Pons (tissue), 1 donor: ENCODE data around the gene FHIT.

Source experiments
- DNase-seq: peaks from one replicate; pipeline ENCODE4 v3.0.0-alpha.2; 2016; ENCODE audit warnings: low spot score

FHIT gene

DNA sequence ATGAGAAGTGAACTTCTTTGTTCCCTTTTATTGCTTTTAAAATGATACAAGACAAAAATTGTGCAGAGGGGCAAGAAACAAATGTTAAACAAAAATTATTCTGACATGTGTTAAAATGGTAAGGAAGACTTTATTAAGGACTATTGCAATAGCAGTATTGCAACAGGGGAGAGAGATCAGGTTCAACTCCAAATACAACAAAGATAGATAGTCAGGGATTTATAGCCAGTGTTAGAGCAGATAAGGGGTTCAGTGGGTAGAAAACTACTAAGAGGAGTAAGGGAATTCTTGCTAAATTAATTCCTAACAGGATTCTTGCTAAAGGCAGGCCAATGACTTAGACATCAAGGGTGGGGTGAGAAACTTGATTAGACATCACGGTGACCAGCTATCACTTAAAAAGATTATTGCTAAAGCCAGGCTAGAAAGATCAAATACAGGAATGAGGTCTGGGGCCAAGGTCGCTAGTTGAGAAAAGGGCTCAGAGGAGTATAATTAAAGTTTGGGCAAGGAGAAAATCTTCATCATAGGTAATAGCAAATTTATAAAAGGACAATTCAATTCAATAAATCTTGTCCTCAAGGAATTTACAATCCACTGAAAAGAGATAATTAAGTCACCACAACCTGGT, 81.5 kb downstream of the FHIT start:
- no peak for DNase-seq

DNA sequence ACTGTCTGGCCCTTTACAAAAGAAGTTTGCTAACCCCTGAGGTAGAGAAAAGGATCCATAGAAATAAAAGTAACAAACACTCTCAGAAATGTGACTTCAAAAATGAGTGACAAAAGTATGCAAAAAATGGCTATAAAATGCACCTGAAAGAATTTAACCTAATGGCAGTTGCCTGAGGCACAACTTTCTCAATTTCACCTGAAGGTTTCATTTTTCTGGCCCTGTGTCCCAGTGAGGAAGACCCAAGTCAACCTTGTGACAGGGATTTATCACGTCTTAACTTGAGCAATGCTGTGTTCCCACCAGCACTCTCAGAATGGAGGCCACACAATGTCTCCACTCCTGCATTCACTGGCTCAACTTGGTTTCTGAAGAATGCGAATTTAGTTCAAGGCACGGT, 83.0 kb downstream of the FHIT start:
- DNase-seq, result no peak

DNA sequence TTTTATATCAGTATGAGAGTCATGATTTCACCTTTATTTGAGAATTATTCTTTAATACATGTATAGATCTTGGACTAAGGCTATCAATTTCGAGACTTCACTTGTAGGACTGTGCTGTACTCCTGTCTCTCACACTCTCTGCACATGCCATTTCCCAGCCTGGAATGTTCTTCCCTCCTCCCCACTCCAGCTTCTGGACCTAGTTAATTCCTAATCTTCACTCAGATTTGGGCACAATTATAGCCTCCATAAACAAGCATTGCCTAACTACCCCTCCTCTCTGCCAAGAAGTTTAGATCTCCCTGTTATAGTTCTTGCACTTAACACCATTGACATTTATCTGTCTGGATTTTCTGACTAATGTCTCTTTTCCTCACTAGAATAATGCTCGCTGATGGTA, 88.3 kb downstream of the FHIT start:
- DNase-seq, result no peak

- DNase-seq, result no peak
Measured at GRCh38 chr3:61158667-61159066, 92.6 kb downstream of the FHIT start.

GRCh38 chr3:61158216-61158615, 93.0 kb downstream of the FHIT start:
- DNase-seq, result no peak

DNA sequence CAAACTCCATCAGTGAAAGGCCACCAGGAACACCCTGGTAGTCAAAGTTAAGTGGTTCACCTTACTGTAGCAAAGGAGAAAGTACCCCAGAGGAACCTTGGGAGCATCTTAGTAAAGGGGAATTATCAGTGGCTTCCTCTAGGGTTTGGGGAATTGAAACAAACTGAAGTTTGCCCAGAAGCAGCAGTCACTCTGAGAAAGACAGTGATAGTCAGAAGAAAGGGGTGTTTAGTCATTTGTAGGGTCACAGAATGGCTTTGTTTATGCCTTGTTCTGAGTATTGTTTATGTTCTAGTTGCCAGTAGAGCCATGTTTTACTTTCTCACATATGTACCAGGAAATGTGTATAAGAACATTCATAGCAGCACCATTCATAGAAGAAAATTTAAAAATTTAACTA, 93.8 kb downstream of the FHIT start:
- DNase-seq, result peak; percentile 12

GRCh38 chr3:61155701-61156292, 95.5 kb downstream of the FHIT start:
- no peak for DNase-seq

DNA sequence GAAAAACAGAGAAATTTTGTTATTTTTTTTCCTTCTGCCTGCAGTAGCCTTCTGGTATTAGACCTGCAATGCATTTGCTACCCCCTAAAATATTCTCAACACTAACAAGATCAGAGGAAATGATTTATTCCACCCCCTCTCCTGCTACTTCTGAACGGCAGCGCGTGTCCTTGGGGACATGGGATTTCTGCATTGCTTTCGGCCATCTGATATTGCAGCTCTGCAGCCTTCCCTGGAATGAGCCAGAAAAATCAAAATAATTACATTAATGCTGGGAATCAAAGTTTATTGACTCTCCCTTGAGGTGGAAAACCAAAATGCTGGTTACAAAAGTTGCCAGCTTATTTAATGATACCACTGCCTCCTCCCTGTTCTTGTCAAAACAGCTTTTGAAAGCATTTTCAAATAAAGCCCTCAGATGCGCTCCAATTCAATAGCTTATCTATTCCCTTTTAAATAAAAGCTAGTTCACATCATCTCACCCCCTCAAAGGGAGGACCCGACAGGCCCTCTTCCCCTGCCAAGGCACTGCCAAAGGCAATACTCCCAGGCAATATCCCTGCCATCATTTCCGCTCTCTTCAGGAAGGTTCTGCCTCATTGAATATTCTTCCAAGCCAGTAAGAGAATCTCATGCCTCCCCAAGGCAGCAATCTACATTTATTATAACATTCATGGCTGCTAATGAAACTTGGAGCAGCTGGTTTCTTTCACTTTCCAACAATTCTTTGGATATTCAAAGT, 96.6 kb downstream of the FHIT start:
- DNase-seq, result no peak

DNA sequence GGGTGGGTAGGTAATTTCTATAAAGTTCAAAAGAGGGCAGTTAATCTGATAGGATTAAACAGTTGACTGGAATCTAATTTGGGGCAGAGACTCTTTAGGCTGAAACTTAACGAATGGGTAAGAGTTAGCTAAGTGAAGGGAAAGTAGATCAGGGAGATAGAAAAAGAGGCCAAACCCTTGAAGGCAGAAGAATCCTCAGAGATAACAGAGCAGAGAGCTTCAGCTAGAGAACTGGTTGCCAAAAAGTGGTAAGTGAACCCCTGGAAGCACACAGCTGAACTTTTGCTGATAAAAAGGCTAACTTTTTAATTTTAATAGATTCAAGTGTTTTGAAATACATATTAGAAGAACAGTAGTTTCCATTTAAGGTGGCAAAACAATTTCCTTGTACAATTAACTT, 99.2 kb downstream of the FHIT start:
- no peak for DNase-seq

GRCh38 chr3:61149236-61149635, 102.0 kb downstream of the FHIT start:
- DNase-seq, result no peak

DNA sequence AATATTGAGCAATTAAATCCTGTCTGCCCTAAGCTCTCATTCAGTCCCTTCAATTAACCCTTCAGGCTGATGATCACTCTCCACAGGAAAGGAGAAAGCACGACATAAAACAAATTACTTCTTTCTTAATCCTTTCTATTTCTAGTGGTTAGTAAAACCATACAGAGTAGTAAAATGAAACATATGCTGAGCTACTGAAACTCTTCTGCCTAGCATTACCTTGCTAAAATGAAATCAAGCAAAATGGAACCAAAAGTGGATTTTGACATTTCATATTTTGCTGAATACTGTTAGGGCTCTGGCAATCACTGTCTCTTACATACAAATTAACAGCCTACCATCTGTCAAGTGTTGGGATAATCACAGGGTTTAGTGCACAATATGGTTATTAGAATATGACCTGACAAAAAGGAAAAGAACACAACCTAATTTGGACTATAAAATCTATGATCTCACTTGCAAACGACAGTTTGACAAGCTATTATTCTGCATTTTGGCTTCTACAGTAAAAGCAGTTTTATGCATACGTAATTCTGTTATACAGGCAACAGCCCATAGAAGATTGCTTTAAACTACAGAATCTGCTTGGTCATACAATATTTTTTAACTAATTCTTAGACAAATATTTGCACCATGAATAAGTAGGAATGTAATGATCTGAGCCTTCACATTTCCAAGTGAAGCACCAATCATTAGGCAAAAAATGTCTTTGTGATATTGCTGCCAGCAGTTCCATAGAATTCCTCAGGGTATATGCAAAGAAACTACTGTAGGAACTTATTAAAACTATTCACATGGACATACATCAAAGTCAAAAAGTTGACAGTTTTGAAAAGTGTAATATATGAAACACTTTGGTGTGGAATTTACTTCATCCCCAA, 105.0 kb downstream of the FHIT start:
- no peak for DNase-seq

GRCh38 chr3:61141697-61142096, 109.6 kb downstream of the FHIT start:
- no peak for DNase-seq

DNA sequence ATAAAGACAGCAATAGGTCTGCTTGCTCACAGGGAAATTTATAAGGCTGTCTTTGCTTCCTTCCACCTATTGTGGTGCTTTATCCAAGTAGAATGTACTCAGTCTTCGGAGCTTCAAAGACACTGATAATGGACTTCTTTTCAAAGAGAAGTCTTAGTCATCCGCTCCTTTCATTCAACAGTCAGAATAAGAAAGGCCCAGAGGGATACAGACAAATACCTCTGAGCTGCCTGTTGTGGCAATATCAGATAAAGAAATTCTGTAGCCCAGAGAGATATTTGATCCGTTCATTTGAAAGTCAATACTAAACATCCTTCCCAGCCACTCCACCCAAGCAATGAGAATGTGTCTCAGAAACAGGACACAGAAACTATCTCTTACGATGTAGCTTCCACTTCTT, 110.0 kb downstream of the FHIT start:
- DNase-seq, result no peak

GRCh38 chr3:61139686-61140085, 111.6 kb downstream of the FHIT start:
- DNase-seq, result no peak

GRCh38 chr3:61138401-61138800, 112.9 kb downstream of the FHIT start:
- DNase-seq, result no peak

DNA sequence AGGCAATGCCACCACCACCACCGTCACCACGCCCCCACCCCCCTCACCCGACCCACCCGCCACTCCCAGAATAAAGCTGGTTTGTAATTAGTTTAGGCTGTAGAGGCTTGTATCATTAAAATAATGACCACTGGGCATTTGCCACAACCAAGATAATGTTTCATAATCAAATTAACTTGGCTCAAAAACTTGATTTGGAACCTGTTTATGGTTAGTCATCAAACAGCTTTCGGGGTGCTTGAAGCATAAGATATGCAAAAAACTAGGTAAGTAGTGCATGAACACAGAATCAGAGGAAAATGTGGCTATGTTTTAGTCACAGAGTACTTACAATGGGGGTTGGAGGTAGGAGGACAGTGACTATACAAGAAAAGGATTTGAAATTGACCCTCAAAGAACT, 115.1 kb downstream of the FHIT start:
- no peak for DNase-seq

DNA sequence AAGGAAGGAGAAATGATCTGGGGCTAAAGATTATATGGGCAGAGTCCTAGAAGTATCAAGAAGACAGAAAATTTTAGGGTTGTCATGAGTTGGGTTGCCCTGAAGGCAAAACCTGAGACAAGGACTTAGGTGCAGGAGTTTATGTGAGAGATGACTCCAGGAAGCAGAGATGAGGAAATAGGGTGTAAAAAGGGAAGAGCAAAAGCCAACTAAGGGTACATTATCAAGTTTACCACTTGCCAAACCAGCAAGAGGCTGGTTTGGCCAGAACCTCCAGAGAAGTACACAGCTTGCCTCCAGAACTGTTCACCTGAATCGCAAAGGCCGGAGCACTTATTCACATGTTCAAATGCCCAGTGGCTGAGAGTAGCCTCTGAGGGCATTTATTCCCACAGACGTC, 116.7 kb downstream of the FHIT start:
- DNase-seq, result no peak

GRCh38 chr3:61132062-61132461, 119.2 kb downstream of the FHIT start:
- no peak for DNase-seq

- DNase-seq, result no peak
Measured at GRCh38 chr3:61118830-61119229, 132.4 kb downstream of the FHIT start.

DNA sequence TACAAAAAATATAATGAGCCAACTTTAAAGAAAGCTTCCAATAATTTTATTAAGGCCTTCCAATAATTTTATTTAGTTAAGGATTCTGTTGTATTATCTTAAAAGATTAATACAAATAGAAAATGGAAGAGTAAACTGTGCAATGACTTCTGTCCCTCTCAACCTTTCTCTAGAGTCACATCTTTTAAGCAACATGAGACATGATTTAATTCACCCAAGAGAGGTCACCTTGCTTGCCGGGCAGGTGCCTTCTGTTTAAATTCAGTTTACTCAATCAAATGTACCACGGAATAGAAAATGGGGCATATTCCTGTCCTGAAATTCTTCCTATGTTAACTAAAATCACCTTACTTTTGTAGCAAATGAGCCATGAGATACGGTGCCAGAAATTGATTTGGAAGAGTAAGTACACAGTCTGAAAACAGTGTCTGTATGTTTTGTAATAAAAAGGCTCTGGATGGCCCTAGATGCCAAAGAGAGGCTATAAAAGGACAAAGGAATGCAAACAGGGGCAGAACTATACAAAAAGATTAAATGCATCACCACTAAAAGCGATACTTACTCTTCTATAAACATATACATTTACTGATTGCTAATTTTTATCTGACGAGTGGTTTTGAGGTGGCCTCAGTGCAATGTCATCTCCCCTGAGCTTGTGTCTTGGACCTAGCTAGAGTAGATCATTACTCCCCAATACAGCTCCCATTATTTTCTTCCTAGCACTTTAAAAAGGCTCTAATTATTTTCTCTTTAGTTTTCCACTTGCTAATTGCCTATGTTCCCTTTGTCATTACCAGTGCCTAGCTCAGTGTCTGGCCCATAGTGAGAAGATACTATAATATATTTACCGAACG, 134.0 kb downstream of the FHIT start:
- DNase-seq, result no peak

GRCh38 chr3:61114316-61114953, 136.8 kb downstream of the FHIT start:
- no peak for DNase-seq
